ENCODE measurements around the gene CACNA2D3.

The CACNA2D3 gene

GRCh38 chr3:54356261-54357045, 234.1 kb downstream of the CACNA2D3 start:
- TF ChIP-seq LEF1 (IDR thresholded peaks at IDR 0.05; ENCODE audit: borderline replicate concordance) = no peak
- TF ChIP-seq L3MBTL2 (conservative IDR thresholded peaks at IDR 0.05) = no peak
- no peak for TF ChIP-seq ARNT (IDR thresholded peaks at IDR 0.05)
- TF ChIP-seq FOXA1 (IDR thresholded peaks at IDR 0.05) = no peak
- TF ChIP-seq FOXM1 (IDR thresholded peaks at IDR 0.05; ENCODE audit: borderline replicate concordance) = no peak
- no peak for TF ChIP-seq CTBP1 (IDR thresholded peaks at IDR 0.05; ENCODE audit: borderline replicate concordance)
- TF ChIP-seq SP1 (IDR thresholded peaks at IDR 0.05) = no peak
- TF ChIP-seq BHLHE40 (IDR thresholded peaks at IDR 0.05; ENCODE audit: borderline replicate concordance) = no peak
- TF ChIP-seq PKNOX1 (IDR thresholded peaks at IDR 0.05) = no peak
- no peak for TF ChIP-seq HDGF (IDR thresholded peaks at IDR 0.05; ENCODE audit: borderline replicate concordance)
- TF ChIP-seq FOXK2 (IDR thresholded peaks at IDR 0.05) = no peak
- TF ChIP-seq ZNF384 (IDR thresholded peaks at IDR 0.05) = no peak
- no peak for TF ChIP-seq TARDBP (IDR thresholded peaks at IDR 0.05)
- no peak for DNase-seq (ENCODE audit: extremely low spot score)
- ChIA-PET CTCF (no interaction called here), POLR2A (no interaction called here)

- ChIA-PET POLR2A (no interaction called here), CTCF (no interaction called here)
- DNase-seq (ENCODE audit: extremely low spot score) = no peak
- TF ChIP-seq SUZ12 (IDR thresholded peaks at IDR 0.05) = no peak
- no peak for TF ChIP-seq ELF4 (IDR thresholded peaks at IDR 0.05)
- no peak for TF ChIP-seq FOXM1 (IDR thresholded peaks at IDR 0.05; ENCODE audit: borderline replicate concordance)
- no peak for TF ChIP-seq ZNF384 (IDR thresholded peaks at IDR 0.05)
- TF ChIP-seq BHLHE40 (IDR thresholded peaks at IDR 0.05; ENCODE audit: borderline replicate concordance) = no peak
- TF ChIP-seq L3MBTL2 (conservative IDR thresholded peaks at IDR 0.05) = no peak
- no peak for TF ChIP-seq CTBP1 (IDR thresholded peaks at IDR 0.05; ENCODE audit: borderline replicate concordance)
Observed at GRCh38 chr3:54357301-54357700, 234.9 kb downstream of the CACNA2D3 start.

GRCh38 chr3:54358316-54358715, 236.0 kb downstream of the CACNA2D3 start:
- TF ChIP-seq SP1 (IDR thresholded peaks at IDR 0.05) (no peak), CTBP1 (IDR thresholded peaks at IDR 0.05; ENCODE audit: borderline replicate concordance) (no peak), TARDBP (IDR thresholded peaks at IDR 0.05) (no peak), ARNT (IDR thresholded peaks at IDR 0.05) (no peak), FOXM1 (IDR thresholded peaks at IDR 0.05; ENCODE audit: borderline replicate concordance) (no peak), LEF1 (IDR thresholded peaks at IDR 0.05; ENCODE audit: borderline replicate concordance) (no peak), HDGF (IDR thresholded peaks at IDR 0.05; ENCODE audit: borderline replicate concordance) (no peak), L3MBTL2 (conservative IDR thresholded peaks at IDR 0.05) (no peak), BHLHE40 (IDR thresholded peaks at IDR 0.05; ENCODE audit: borderline replicate concordance) (no peak), ELF4 (IDR thresholded peaks at IDR 0.05) (no peak), FOXK2 (IDR thresholded peaks at IDR 0.05) (no peak), FOXA1 (IDR thresholded peaks at IDR 0.05) (no peak), PKNOX1 (IDR thresholded peaks at IDR 0.05) (no peak), NFRKB (IDR thresholded peaks at IDR 0.05) (no peak), SUZ12 (IDR thresholded peaks at IDR 0.05) (no peak), ZNF384 (IDR thresholded peaks at IDR 0.05) (no peak)
- no peak for DNase-seq (ENCODE audit: extremely low spot score)
- ChIA-PET CTCF (no interaction called here), POLR2A (no interaction called here)

- DNase-seq (ENCODE audit: extremely low spot score) = no peak
- ChIA-PET CTCF (no interaction called here), POLR2A (no interaction called here)
- no peak for TF ChIP-seq SP1 (IDR thresholded peaks at IDR 0.05)
- TF ChIP-seq FOXA1 (IDR thresholded peaks at IDR 0.05) = no peak
- TF ChIP-seq LEF1 (IDR thresholded peaks at IDR 0.05; ENCODE audit: borderline replicate concordance) = no peak
- no peak for TF ChIP-seq TARDBP (IDR thresholded peaks at IDR 0.05)
Observed at GRCh38 chr3:54358969-54359694, 236.8 kb downstream of the CACNA2D3 start.

GRCh38 chr3:54360320-54360719, 238.0 kb downstream of the CACNA2D3 start:
- no peak for DNase-seq (ENCODE audit: extremely low spot score)
- TF ChIP-seq FOXK2 (IDR thresholded peaks at IDR 0.05) (no peak), L3MBTL2 (conservative IDR thresholded peaks at IDR 0.05) (no peak), HDGF (IDR thresholded peaks at IDR 0.05; ENCODE audit: borderline replicate concordance) (no peak), SP1 (IDR thresholded peaks at IDR 0.05) (no peak), NFRKB (IDR thresholded peaks at IDR 0.05) (no peak), FOXA1 (IDR thresholded peaks at IDR 0.05) (no peak), ZNF384 (IDR thresholded peaks at IDR 0.05) (no peak), PKNOX1 (IDR thresholded peaks at IDR 0.05) (no peak), ARNT (IDR thresholded peaks at IDR 0.05) (no peak), SUZ12 (IDR thresholded peaks at IDR 0.05) (no peak), TARDBP (IDR thresholded peaks at IDR 0.05) (no peak), FOXM1 (IDR thresholded peaks at IDR 0.05; ENCODE audit: borderline replicate concordance) (no peak)
- POLR2A ChIA-PET = no interaction called here
- CTCF ChIA-PET = no interaction called here

- ChIA-PET POLR2A (no interaction called here), CTCF (interaction anchor here (0.6 kb wide), 1 partner anchor 234 kb away, joined by 4 read pairs; no protein-coding TSS in a partner anchor)
- no peak for DNase-seq (ENCODE audit: extremely low spot score)
- TF ChIP-seq PKNOX1 (IDR thresholded peaks at IDR 0.05) (no peak), LEF1 (IDR thresholded peaks at IDR 0.05; ENCODE audit: borderline replicate concordance) (no peak), ELF4 (IDR thresholded peaks at IDR 0.05) (no peak), ZNF384 (IDR thresholded peaks at IDR 0.05) (no peak), HDGF (IDR thresholded peaks at IDR 0.05; ENCODE audit: borderline replicate concordance) (no peak), SUZ12 (IDR thresholded peaks at IDR 0.05) (no peak), L3MBTL2 (conservative IDR thresholded peaks at IDR 0.05) (no peak), FOXK2 (IDR thresholded peaks at IDR 0.05) (no peak), SP1 (IDR thresholded peaks at IDR 0.05) (no peak), NFRKB (IDR thresholded peaks at IDR 0.05) (no peak), FOXA1 (IDR thresholded peaks at IDR 0.05) (no peak), ARNT (IDR thresholded peaks at IDR 0.05) (no peak), CTBP1 (IDR thresholded peaks at IDR 0.05; ENCODE audit: borderline replicate concordance) (no peak), TARDBP (IDR thresholded peaks at IDR 0.05) (no peak), FOXM1 (IDR thresholded peaks at IDR 0.05; ENCODE audit: borderline replicate concordance) (no peak), BHLHE40 (IDR thresholded peaks at IDR 0.05; ENCODE audit: borderline replicate concordance) (no peak)
Observed at GRCh38 chr3:54361746-54362283, 239.5 kb downstream of the CACNA2D3 start.

Measured in HEK293T (cell line).